Right renal pelvis (tissue), 4 donors: ENCODE data around the gene ARNT2. TPM values are rescaled to one million over a fixed set of nuclear protein-coding genes. Genes with fewer than 3 reads are reported as not detected.
"Not testable (repeated sequence)": the region's sequence is repeated elsewhere in the genome, so short reads cannot be mapped to it uniquely, and the experiment has no call there.

Source experiments
- DNase-seq, 4 donors: peaks; one replicate each; pipeline ENCODE4 v3.0.0-alpha.2; 2013; ENCODE audit warnings: low read depth in 4 of 4, low spot score in 3 of 4, missing footprints in 1 of 4
- polyA plus RNA-seq, 4 donors: library from polyadenylated mRNA; unstranded; fragments of 120-200 nt; gene quantifications; one replicate each; pipeline ENCODE4 v1.2.1, GENCODE V29; 2013; ENCODE audit not compliant: insufficient read length in 4 of 4

Gene ARNT2
- polyA plus RNA-seq, 4 donors, result 61.2 to 67.9 (median 62.2) TPM

DNA sequence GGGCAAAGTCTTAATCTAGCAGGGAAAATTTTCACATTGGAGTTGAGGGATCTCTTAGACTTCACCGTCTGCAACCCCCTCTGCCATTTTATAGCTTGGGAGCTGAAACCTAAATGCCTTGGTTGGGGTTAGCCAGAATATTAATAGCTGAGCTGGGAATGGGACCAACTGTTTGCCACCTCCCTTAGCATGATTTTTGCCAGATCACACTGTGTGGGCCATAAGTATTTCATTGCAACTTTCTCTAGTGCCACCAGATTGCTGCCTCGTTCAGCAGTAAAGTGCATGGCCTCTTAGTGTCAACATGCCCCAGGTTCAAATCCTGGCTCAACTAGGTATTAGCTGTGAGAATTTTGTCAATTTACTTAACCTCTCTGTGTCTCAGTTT, 235.0 kb downstream of the ARNT2 start:
- no peak for DNase-seq

GRCh38 chr15:80640531-80641121, 236.4 kb downstream of the ARNT2 start:
- no peak for DNase-seq

DNA sequence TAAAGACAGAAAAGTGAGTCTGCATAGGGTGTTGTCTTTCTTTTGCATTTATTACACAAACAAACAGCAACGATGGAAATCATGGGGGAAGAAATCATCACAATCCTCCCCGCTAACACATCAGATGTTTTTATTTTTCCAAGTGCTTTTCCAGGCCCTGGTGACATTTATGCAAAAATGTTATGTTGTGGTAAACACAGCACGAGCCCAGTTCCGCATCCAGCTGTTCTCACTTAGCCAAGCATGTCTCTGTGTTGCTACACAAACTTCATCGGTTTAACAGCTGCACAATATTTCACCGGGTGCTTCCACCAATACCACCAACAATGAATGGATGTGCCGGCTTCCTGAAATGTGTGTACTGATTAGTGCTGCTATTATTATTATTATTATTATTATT, 237.2 kb downstream of the ARNT2 start:
- no peak for DNase-seq

DNA sequence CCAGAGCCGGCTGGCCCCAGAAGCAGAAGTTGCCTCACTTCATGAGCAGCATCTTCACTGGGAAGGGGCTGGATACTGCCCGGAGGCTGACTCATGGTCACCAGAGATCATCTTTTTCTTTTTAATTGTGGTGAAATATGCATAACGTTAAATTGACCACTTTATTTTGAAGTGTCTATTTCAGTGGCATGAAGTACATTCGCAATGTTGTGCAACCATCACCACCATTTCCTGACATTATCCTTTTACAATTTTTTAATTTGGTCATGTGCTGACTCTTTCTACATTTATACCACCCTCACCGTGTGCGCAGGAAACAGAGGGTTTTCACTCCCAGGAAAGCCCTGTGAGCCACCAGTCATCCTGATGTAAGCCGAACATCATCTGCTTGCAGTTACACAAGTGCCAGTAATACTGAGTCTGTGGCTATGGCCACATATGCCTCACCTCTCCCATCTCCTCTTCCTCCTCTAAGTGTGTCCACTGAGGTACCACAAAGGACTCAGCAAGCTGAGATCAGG, 239.3 kb downstream of the ARNT2 start:
- DNase-seq, result no peak

DNA sequence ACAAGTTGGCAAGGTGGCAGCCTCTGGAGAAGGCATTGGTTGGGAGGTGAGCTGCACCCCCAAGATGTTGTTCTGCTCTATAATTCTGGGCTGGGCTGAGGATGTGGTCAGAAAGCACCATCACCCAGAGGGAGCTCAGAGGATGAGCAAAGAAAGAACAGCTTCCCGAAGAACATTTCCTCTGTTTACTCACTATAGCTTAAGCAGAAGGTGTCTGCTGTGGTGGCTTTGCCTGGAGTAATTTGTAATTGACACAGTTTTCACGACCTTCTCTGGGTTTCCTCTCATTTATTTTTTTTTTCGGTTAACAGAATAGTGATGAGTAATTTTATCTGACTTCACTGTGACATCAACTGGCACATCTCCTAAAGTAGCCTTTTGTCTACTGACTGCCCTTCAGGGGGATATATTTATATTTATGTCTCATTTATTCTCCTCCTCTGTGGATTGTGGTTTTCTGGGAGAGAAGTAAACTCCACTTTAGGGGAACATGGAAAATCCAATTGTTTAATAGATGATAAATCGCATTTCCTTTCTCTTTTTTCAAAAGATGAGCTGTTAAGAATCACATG, 241.4 kb downstream of the ARNT2 start:
- DNase-seq, result no peak

GRCh38 chr15:80647424-80647823, 243.2 kb downstream of the ARNT2 start:
- not testable (repeated sequence) for DNase-seq

Other genes with a start within 250 kb of the ARNT2 start
- gene CTXND1, start 152.2 kb upstream of the ARNT2 start, polyA plus RNA-seq, result 10 to 100 TPM in 3 of 4 donors, 1 to 10 TPM in 1; 9.4 to 14.1 (median 11.8) TPM